Osteocyte (in vitro differentiated cells): ENCODE results near the gene CSNK1G1. TPM values are rescaled to one million over a fixed set of nuclear protein-coding genes. Genes with fewer than 3 reads are reported as not detected.
"Not testable (repeated sequence)": the region's sequence is repeated elsewhere in the genome, so short reads cannot be mapped to it uniquely, and the experiment has no call there.

Experiments
- DNase-seq: peaks from one replicate; pipeline ENCODE4 v3.0.0; 2021; ENCODE audit warnings: mixed read lengths; ENCODE audit not compliant: unreplicated experiment; ENCODE audit errors: extremely low spot score
- H3K27ac Mint-ChIP-seq: one replicate; pipeline ENCODE4 v1.8.0; 2021; ENCODE audit warnings: mild to moderate bottlenecking, mixed read lengths; ENCODE audit not compliant: unreplicated experiment
- H3K27me3 Mint-ChIP-seq: one replicate; pipeline ENCODE4 v1.8.0; 2021; ENCODE audit warnings: mixed read lengths; ENCODE audit not compliant: unreplicated experiment
- H3K36me3 Mint-ChIP-seq: one replicate; pipeline ENCODE4 v1.8.0; 2021; ENCODE audit warnings: mixed read lengths; ENCODE audit not compliant: unreplicated experiment
- H3K4me1 Mint-ChIP-seq: one replicate; pipeline ENCODE4 v1.8.0; 2021; ENCODE audit warnings: mixed read lengths; ENCODE audit not compliant: unreplicated experiment
- H3K4me3 Mint-ChIP-seq: one replicate; pipeline ENCODE4 v1.8.0; 2021; ENCODE audit warnings: mild to moderate bottlenecking, moderate library complexity, mixed read lengths; ENCODE audit not compliant: unreplicated experiment
- H3K9me3 Mint-ChIP-seq: one replicate; pipeline ENCODE4 v1.8.0; 2021; ENCODE audit warnings: mixed read lengths; ENCODE audit not compliant: unreplicated experiment
- CTCF ChIP-seq: fragments of 200-600 bp; sonication (generic); IDR thresholded peaks from 2 replicates; pipeline ENCODE4 v1.5.0; 2021; ENCODE audit warnings: antibody characterized with exemption, mild to moderate bottlenecking, moderate library complexity
- total RNA-seq: library from RNA; stranded (reverse); gene quantifications from 2 replicates; pipeline ENCODE4 v1.2.1, GENCODE V29; 2021

The CSNK1G1 gene
- total RNA-seq, 1 donor from 2014 or later, result 22.2 TPM

- H3K36me3 Mint-ChIP-seq, result peaks cover 6% of the 10 kb centered on the region
- peak overlapping the region; percentile 29 for H3K27ac Mint-ChIP-seq
- no peak for TF ChIP-seq CTCF
- H3K27me3 Mint-ChIP-seq, result no peaks in the 10 kb centered on the region
- H3K4me1 Mint-ChIP-seq, result peaks cover 17% of the 10 kb centered on the region
- H3K9me3 Mint-ChIP-seq, result no peaks in the 10 kb centered on the region
- H3K4me3 Mint-ChIP-seq, result peak overlapping the region; percentile 99
- no peak for DNase-seq
Measured at GRCh38 chr15:64389036-64389435, 33.1 kb upstream of the CSNK1G1 start.

GRCh38 chr15:64387562-64388168 is 31.7 kb upstream of the CSNK1G1 start, which contains the start of gene TRIP4:
TRIP4 (plus strand) TSS chr15:64387836; CDS start chr15:64387864, 28 bp downstream.
- TF ChIP-seq CTCF, result no peak
- Mint-ChIP-seq H3K27me3 (no peaks in the 10 kb centered on the region), H3K4me3 (peak within 1 kb of the TSS; percentile 99), H3K27ac (peak within 1 kb of the TSS; percentile 98), H3K9me3 (no peaks in the 10 kb centered on the region), H3K36me3 (peaks cover 2% of the 10 kb centered on the region), H3K4me1 (peaks cover 17% of the 10 kb centered on the region)
- DNase-seq, result peak; percentile 98

- Mint-ChIP-seq H3K4me1 (peaks cover 25% of the 10 kb centered on the region), H3K4me3 (no peak overlapping the region), H3K9me3 (no peaks in the 10 kb centered on the region), H3K36me3 (peaks cover 2% of the 10 kb centered on the region), H3K27ac (no peak overlapping the region), H3K27me3 (no peaks in the 10 kb centered on the region)
- no peak for DNase-seq
- TF ChIP-seq CTCF, result no peak
Measured at GRCh38 chr15:64386291-64386690, 30.3 kb upstream of the CSNK1G1 start.

DNA sequence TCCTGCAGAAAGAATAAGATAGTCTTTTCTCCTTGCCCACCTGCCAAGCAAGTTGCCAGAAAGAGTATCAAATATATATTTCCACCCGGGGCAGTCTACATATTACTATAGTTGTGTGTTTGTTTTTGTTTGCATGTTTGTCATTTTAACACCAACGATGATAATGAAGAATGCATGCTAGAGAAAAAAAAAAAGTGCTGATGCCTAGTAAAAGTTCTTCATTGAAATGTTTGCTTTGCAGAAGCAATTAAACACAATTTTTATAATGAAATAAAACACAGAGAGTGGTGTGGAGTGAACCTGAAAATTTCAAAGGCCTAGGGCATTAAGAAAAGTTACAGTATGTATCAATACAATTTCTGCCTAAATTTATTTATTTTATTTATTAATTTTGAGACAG is 27.8 kb upstream of the CSNK1G1 start:
- no peaks in the 10 kb centered on the region for H3K9me3 Mint-ChIP-seq
- H3K4me3 Mint-ChIP-seq, result no peak overlapping the region
- no peak overlapping the region for H3K27ac Mint-ChIP-seq
- DNase-seq, result no peak
- peaks cover 2% of the 10 kb centered on the region for H3K36me3 Mint-ChIP-seq
- H3K4me1 Mint-ChIP-seq, result peaks cover 39% of the 10 kb centered on the region
- no peak for TF ChIP-seq CTCF
- H3K27me3 Mint-ChIP-seq, result no peaks in the 10 kb centered on the region

DNA sequence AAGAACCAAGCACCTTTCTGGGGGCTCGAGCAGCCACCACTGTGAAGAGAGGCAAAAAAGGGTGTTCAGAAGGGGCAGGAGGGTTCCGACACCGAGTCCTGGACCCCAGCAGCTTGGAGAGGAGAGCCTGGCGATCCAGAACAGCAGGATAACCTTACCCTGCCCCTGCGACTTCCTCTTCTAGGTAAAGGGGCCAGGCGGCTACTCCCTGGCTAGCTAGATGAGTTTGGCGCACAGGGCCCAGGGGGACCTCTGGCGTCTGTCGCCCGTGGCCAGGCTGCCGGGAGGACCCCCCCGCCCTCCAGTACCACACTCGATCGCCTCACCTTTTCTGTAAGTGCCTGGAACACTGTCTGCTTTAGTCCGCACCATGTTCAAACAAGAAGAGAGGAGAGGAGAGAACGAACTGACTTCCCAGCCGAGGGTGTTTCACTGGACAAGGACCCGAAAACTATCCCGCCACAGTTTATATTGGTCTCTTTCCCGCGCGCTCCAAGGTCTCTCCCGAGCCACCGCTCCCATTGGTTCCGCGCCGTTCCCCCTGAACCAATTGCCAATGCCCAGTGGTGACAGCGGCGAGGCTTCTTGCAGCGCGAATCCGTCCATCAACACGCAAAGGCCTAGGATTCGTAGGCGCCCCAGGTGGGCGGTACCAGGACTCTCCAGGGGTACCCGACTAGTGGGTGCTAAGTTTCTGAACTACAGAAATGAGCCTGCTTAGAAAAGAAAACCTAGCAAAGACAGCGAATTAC is 25.2 kb upstream of the CSNK1G1 start, which contains the start of gene PCLAF:
PCLAF (minus strand) TSS at position 442 of the 752 bp plus-strand sequence; CDS start at position 372, 70 bp downstream.
- DNase-seq, result peak; percentile 96
- peak; percentile 4 for TF ChIP-seq CTCF
- no peaks in the 10 kb centered on the region for H3K27me3 Mint-ChIP-seq
- H3K9me3 Mint-ChIP-seq, result no peaks in the 10 kb centered on the region
- peak within 1 kb of the TSS; percentile 44 for H3K27ac Mint-ChIP-seq
- H3K4me3 Mint-ChIP-seq, result peak within 1 kb of the TSS; percentile 82
- no peaks in the 10 kb centered on the region for H3K36me3 Mint-ChIP-seq
- peaks cover 36% of the 10 kb centered on the region for H3K4me1 Mint-ChIP-seq

GRCh38 chr15:64380130-64380870 is 24.3 kb upstream of the CSNK1G1 start:
- DNase-seq, H3K9me3 Mint-ChIP-seq, H3K27ac Mint-ChIP-seq, H3K36me3 Mint-ChIP-seq, H3K27me3 Mint-ChIP-seq: not testable (repeated sequence)
- H3K4me3 Mint-ChIP-seq, result peak overlapping the region; percentile 82
- H3K4me1 Mint-ChIP-seq, result peaks cover 36% of the 10 kb centered on the region
